ENCODE results near the gene SLIT1.

DNA sequence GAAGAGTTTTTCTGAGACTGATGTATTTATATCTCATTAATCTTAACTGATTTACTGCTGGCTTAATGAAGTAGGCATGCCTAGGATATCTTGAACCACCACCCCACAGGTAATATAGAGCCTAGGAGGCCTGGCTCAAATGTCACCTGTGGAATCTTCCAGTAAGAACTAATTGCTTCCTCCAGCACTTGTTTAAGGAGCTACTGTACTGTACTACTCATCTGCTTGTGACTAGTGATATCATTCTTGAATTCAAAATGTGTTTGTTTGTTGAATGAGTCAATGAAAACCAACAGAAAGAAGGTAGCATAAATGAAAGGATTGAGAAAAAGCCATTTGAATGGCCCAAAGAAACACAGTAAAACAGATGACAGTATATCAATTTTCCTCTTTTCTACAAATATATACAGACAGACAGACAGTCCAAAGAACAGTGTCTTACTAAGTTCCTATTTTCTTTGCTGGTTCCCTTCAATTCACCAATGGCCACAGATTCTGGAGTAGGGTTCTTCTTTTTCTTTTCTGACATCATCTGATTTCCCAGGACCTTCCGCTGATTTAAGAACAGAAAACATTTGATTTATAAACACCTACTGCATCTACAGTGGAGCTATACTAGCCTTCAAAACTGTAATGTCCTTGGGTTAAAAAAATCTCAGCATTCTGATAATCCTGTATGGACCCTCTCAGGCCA is 43.7 kb upstream of the SLIT1 start:
- TF ChIP-seq, protein P1, sequence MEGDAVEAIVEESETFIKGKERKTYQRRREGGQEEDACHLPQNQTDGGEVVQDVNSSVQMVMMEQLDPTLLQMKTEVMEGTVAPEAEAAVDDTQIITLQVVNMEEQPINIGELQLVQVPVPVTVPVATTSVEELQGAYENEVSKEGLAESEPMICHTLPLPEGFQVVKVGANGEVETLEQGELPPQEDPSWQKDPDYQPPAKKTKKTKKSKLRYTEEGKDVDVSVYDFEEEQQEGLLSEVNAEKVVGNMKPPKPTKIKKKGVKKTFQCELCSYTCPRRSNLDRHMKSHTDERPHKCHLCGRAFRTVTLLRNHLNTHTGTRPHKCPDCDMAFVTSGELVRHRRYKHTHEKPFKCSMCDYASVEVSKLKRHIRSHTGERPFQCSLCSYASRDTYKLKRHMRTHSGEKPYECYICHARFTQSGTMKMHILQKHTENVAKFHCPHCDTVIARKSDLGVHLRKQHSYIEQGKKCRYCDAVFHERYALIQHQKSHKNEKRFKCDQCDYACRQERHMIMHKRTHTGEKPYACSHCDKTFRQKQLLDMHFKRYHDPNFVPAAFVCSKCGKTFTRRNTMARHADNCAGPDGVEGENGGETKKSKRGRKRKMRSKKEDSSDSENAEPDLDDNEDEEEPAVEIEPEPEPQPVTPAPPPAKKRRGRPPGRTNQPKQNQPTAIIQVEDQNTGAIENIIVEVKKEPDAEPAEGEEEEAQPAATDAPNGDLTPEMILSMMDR (IDR thresholded peaks at IDR 0.05): no peak
- no peak for TF ChIP-seq POLR2A (IDR thresholded peaks at IDR 0.05)
